OCI-M2 (cell line): Measurements from ENCODE around the gene BBS4.
"Not testable (repeated sequence)": the region's sequence is repeated elsewhere in the genome, so short reads cannot be mapped to it uniquely, and the experiment has no call there.

Experiments
- DNase-seq: peaks from one replicate; lab custom pipeline; 2025; ENCODE audit not compliant: unreplicated experiment; lab: John Stamatoyannopoulos, UW

BBS4 gene, protein sequence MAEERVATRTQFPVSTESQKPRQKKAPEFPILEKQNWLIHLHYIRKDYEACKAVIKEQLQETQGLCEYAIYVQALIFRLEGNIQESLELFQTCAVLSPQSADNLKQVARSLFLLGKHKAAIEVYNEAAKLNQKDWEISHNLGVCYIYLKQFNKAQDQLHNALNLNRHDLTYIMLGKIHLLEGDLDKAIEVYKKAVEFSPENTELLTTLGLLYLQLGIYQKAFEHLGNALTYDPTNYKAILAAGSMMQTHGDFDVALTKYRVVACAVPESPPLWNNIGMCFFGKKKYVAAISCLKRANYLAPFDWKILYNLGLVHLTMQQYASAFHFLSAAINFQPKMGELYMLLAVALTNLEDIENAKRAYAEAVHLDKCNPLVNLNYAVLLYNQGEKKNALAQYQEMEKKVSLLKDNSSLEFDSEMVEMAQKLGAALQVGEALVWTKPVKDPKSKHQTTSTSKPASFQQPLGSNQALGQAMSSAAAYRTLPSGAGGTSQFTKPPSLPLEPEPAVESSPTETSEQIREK

GRCh38 chr15:72685925-72686794 is at the start of gene BBS4, which contains the start of gene HIGD2B:
Gene BBS4, plus strand, starts transcription at chr15:72686207. Its CDS starts 21 bp downstream, at chr15:72686228.
Gene HIGD2B, minus strand, starts transcription at chr15:72686182. Its CDS starts 9,808 bp downstream, at chr15:72676374.
- DNase-seq = no peak

DNA sequence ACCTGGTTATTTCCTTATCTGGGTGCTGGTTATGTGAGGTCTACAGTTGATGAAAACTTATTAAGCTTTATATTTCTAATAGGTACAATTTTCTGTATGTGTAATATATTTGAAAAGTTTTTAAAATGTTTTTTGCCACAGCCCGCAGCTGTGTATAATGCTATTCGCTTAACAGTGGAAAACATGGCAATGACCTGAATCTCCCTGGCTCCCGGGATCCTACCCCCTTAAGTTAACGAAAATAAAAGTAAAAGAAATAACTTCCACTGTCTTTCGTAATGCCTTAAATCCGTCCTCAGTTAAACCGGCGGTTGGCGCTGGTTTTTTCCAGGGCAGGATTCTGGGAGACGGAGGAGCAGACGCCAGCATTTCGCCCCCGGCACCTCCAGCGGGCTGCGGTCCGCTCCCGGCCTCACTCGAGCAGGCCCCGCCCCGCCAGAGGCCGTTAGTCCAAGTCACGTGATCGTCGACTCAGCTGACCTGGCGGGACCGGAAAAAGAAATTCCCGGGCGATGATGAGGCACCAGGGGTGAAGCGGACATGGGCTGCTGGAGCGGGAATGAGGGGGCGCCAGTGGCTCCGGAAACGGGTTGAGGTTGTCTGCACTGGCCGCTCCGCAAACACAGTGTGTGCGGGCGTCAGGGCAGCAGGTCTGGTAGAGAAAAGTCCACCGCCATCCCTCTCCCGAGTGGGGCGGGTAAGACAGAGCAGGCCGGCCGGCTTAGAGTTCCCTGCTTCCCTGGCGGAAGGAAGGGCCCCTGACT is 49.3 kb upstream of the BBS4 start:
- DNase-seq = not testable (repeated sequence)

DNA sequence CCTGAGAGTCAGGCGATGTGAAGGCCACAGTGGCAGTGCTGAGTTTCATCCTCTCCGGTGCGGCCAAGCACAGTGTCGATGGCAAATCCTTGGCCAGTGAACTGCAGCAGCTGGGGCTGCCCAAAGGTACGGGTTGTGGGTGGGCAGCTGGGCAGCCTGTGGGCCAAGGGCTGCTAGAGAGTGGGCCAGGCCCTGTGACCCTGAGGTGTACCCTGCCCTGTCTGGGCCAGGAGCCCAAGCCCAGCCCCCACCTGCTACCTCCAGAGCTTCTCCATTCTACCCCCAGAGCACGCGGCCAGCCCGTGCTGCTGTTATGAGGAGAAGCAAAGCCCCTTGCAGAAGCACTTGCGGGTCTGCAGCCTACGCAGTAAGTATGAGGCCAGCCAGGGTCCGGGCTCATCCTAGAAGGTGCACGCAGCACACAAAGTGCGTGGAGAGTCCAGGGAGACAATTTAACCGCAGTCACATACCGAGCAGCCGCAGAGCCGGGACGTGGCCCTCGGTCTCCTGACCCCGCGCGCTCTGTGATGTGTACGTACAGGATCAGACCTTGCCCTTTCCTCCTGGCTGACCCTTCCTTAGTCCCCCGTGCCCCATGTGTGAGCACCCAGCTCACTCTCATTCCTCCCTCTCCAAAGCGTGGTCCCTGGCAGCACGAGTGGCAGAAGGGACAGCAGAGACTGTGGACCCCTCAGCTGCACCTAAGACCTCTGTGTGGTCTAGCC is 46.1 kb upstream of the BBS4 start:
- not testable (repeated sequence) for DNase-seq

DNA sequence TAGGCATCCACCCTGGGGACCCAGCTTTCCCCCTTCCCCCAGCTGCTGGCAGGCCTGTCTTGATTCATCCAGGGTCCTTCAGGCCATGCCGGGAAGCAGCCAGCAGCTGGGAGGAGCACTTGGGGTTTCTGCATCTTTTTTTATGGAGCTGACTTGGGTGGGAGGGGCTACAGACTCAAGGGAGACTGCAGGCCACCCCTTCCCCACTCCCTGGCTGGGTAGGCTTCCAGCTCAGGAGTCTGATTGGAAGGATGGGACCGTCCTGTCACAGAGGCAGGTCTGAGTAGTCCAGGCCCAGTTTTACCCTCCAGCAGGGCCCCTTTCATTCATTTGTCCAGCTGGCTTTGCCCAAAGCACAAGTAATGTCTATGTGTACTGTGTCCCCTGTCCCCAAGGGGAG is 43.7 kb upstream of the BBS4 start:
- DNase-seq = not testable (repeated sequence)

GRCh38 chr15:72648631-72649253 is 37.3 kb upstream of the BBS4 start:
- DNase-seq = not testable (repeated sequence)

DNA sequence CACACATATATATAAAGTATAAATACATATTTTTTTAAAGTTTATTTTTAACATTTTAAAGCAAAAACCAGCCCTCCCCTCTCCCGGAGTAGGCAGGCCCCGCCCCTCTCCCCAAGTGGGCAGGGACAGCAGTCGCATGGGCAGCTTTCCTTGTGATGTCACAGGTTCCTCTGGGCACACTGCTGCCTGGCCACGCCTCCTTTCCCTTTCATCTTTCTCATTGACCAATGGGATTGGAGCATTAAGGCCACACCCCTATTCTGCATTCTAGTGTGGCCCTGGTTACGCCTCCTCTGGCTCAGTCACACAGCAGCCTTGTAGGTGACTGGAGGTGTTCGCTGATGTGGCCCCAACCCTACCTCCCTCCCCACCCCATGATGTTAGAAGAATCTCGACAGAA is 31.6 kb upstream of the BBS4 start, which contains the start of gene GOLGA6B:
Gene GOLGA6B (plus strand): TSS at position 301 of the 400 bp plus-strand sequence. CDS start 41 bp downstream, at position 342.
- DNase-seq = not testable (repeated sequence)

DNA sequence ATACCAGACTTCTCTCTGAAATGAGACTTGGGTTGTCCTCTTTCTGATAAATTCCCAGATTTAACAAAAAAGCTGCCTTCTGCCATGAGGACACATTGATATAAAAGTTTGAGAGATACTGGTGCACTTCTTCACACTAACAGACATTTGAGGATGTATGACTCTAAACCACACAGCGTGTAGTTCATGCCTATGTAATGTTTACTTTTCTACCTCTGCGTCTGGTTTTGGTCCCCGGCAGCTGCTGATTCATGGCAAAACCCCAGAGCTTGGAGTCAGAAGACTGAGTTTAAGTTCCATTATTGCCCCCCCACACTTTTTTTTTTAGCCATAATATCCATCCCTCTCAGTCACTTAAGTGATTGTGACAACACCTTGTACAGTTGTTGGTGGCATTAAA is 30.0 kb upstream of the BBS4 start:
- not testable (repeated sequence) for DNase-seq

DNA sequence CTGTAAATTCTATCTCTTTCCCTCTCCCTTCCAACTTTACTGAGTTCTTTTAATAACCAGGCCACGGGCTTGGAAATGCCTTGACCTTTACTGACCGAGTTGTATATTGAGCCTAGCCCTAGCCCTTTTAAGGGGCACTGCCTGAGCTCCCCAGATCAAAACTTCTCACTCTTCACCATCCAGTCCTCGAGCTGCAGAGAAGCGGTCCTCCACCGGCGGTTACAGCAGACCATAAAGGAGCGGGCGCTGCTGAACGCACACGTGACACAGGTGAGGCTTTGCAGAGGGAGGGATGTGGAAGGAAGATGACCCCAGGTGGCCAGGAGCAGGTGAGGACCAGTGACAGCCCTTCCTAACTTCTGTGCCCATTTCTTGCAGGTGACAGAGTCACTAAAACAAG is 24.9 kb upstream of the BBS4 start:
- not testable (repeated sequence) for DNase-seq

GRCh38 chr15:72663931-72664330 is 22.1 kb upstream of the BBS4 start:
- DNase-seq = not testable (repeated sequence)

- not testable (repeated sequence) for DNase-seq
These were observed 20.3 kb upstream of the BBS4 start for GRCh38 chr15:72665706-72666105.

GRCh38 chr15:72669803-72670202 is 16.2 kb upstream of the BBS4 start:
- DNase-seq = not testable (repeated sequence)

GRCh38 chr15:72670656-72671352 is 15.2 kb upstream of the BBS4 start:
- DNase-seq = not testable (repeated sequence)

DNA sequence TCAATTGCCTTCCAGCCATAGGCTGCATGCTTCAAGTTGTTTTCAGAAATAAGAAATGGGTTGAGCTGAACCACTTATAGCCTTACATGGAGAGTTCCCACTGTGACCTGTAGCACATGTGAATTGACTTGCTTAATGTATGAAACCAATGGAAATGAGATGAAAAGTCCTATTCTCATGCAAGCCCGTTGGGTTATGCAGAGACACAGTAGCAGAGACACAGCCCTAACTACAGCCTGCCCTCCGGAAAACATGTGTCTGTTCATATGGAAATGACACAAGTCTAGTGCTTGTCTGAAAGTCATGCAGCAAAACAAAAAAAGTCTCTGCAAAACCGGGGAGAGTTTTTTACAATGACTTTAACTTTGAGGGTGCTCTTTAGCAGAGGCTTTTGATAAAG is 14.5 kb upstream of the BBS4 start:
- no peak for DNase-seq

GRCh38 chr15:72676838-72677237 is 9.2 kb upstream of the BBS4 start:
- no peak for DNase-seq

GRCh38 chr15:72680931-72681330 is 5.1 kb upstream of the BBS4 start:
- no peak for DNase-seq

- no peak for DNase-seq
These were observed 3.2 kb upstream of the BBS4 start for GRCh38 chr15:72682772-72683171.

- no peak for DNase-seq
These were observed 594 bp upstream of the BBS4 start for GRCh38 chr15:72685301-72685924.

- no peak for DNase-seq
These were observed 2.7 kb downstream of the BBS4 start for GRCh38 chr15:72688697-72689096.
